Raji (cell line): ENCODE measurements around the gene JAKMIP2.

ENCODE experiments used
- POLR2A ChIP-seq: IDR thresholded peaks from 2 replicates; pipeline ENCODE4 v1.6.1; 2011; ENCODE audit warnings: low read depth, low read length, control low read depth; ENCODE audit not compliant: insufficient read depth

The JAKMIP2 gene

GRCh38 chr5:147800491-147800890, 18.0 kb upstream of the JAKMIP2 start:
- TF ChIP-seq POLR2A = no peak

GRCh38 chr5:147796556-147797308, 14.2 kb upstream of the JAKMIP2 start:
- TF ChIP-seq POLR2A = no peak

GRCh38 chr5:147791181-147791580, 8.7 kb upstream of the JAKMIP2 start:
- no peak for TF ChIP-seq POLR2A

- no peak for TF ChIP-seq POLR2A
Measured at GRCh38 chr5:147789820-147790219, 7.3 kb upstream of the JAKMIP2 start.

- TF ChIP-seq POLR2A = no peak
Measured at GRCh38 chr5:147788023-147788422, 5.5 kb upstream of the JAKMIP2 start.

GRCh38 chr5:147786142-147786541, 3.6 kb upstream of the JAKMIP2 start:
- no peak for TF ChIP-seq POLR2A

- TF ChIP-seq POLR2A = no peak
Measured at GRCh38 chr5:147784146-147784987, 1.8 kb upstream of the JAKMIP2 start.

- TF ChIP-seq POLR2A = no peak
Measured at GRCh38 chr5:147780924-147781573, 1.5 kb downstream of the JAKMIP2 start.

GRCh38 chr5:147779694-147780093, 2.8 kb downstream of the JAKMIP2 start:
- TF ChIP-seq POLR2A = no peak

- no peak for TF ChIP-seq POLR2A
Measured at GRCh38 chr5:147776989-147777388, 5.5 kb downstream of the JAKMIP2 start.

- TF ChIP-seq POLR2A = no peak
Measured at GRCh38 chr5:147773587-147773986, 8.9 kb downstream of the JAKMIP2 start.

GRCh38 chr5:147773139-147773538, 9.4 kb downstream of the JAKMIP2 start:
- TF ChIP-seq POLR2A = no peak

GRCh38 chr5:147767048-147767447, 15.5 kb downstream of the JAKMIP2 start:
- no peak for TF ChIP-seq POLR2A

- no peak for TF ChIP-seq POLR2A
Measured at GRCh38 chr5:147763791-147764525, 18.6 kb downstream of the JAKMIP2 start.

- TF ChIP-seq POLR2A = no peak
Measured at GRCh38 chr5:147760086-147760875, 22.2 kb downstream of the JAKMIP2 start.

- no peak for TF ChIP-seq POLR2A
Measured at GRCh38 chr5:147759441-147759840, 23.1 kb downstream of the JAKMIP2 start.
